Astrocyte (in vitro differentiated cells and primary cell): ENCODE results near the gene IL21R.

Experiments used
- CTCF ChIP-seq: IDR thresholded peaks from 2 replicates; pipeline ENCODE4 v1.5.1; 2011; ENCODE audit warnings: low read depth, mild to moderate bottlenecking, inconsistent platforms, low read length, moderate library complexity; ENCODE audit not compliant: insufficient read depth
- EZH2 ChIP-seq: IDR thresholded peaks from 2 replicates; pipeline ENCODE4 v1.6.1; 2012; ENCODE audit warnings: mild to moderate bottlenecking, low read length, inconsistent platforms; ENCODE audit not compliant: insufficient read depth

GRCh38 chr16:27428026-27428785 is 26.2 kb downstream of the IL21R start:
- no peak for TF ChIP-seq CTCF
- no peak for TF ChIP-seq EZH2
